MM.1S (cell line): ENCODE results near the gene RASIP1.

Experiments used
- EZH2 ChIP-seq: fragments of 300-600 bp; sonication (generic); optimal IDR thresholded peaks from 2 replicates; pipeline ENCODE3; 2017; ENCODE audit warnings: low read depth, mild to moderate bottlenecking, antibody characterized with exemption, low read length, mixed read lengths
- TF ChIP-seq, protein P1 (sequence below): fragments of 300-600 bp; sonication (generic); IDR thresholded peaks from 2 replicates; pipeline ENCODE4 v1.5.1; 2016; ENCODE audit warnings: antibody characterized with exemption, low read length, mixed read lengths

DNA sequence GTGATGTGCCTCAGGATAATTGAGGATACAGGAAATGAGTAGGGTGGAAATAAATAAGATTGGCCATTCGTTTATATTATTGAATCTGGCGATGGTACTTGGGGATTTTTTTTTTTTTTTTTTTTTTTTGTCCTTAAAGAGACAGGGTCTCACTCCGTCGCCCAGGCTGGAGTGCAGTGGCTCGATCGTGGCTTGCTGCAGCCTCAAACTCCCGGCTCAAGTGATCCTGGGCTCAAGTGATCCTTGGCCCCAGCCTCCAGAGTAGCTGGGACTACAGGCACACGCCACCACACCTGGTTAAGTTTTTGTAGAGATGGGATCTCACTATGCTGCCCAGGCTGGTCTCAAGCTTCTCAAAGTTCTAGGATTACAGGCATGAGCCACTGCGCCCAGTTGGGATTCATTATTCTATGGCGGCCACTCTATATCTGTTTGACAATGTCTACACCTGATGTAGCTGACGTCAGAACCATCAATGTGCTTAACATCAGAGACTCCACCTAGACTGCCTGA lies 18.2 kb downstream of the RASIP1 start:
- TF ChIP-seq, protein P1, sequence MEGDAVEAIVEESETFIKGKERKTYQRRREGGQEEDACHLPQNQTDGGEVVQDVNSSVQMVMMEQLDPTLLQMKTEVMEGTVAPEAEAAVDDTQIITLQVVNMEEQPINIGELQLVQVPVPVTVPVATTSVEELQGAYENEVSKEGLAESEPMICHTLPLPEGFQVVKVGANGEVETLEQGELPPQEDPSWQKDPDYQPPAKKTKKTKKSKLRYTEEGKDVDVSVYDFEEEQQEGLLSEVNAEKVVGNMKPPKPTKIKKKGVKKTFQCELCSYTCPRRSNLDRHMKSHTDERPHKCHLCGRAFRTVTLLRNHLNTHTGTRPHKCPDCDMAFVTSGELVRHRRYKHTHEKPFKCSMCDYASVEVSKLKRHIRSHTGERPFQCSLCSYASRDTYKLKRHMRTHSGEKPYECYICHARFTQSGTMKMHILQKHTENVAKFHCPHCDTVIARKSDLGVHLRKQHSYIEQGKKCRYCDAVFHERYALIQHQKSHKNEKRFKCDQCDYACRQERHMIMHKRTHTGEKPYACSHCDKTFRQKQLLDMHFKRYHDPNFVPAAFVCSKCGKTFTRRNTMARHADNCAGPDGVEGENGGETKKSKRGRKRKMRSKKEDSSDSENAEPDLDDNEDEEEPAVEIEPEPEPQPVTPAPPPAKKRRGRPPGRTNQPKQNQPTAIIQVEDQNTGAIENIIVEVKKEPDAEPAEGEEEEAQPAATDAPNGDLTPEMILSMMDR, result no peak
- TF ChIP-seq EZH2, result no peak
